OCI-LY3 (cell line): Measurements from ENCODE around the gene C8B.

ENCODE experiments used
- H2AFZ ChIP-seq: fragments of 200-600, 300-600 bp; shearing (Covaris generic); 2 replicates; pipeline ENCODE4 v1.6.0; 2014; ENCODE audit warnings: antibody characterized with exemption, low read depth, low read length
- H3K27ac ChIP-seq: fragments of 200-600, 300-600 bp; sonication (generic); 2 replicates; pipeline ENCODE4 v1.5.1; 2014; ENCODE audit warnings: mild to moderate bottlenecking, low read length, moderate library complexity, mixed read lengths
- H3K27me3 ChIP-seq: fragments of 200-600, 300-600 bp; sonication (generic); 2 replicates; pipeline ENCODE4 v1.6.1; 2014; ENCODE audit warnings: low read depth, low read length, mixed read lengths
- H3K36me3 ChIP-seq: fragments of 200-600, 300-600 bp; sonication (generic); replicated peaks from 2 replicates; pipeline ENCODE3; 2014; ENCODE audit warnings: low read depth, low read length, mixed read lengths
- H3K4me1 ChIP-seq: fragments of 300-600, 200-600 bp; sonication (generic); 2 replicates; pipeline ENCODE4 v1.6.1; 2014; ENCODE audit warnings: low read length, mixed read lengths
- H3K4me2 ChIP-seq: fragments of 200-600, 300-600 bp; sonication (generic); 2 replicates; pipeline ENCODE4 v1.6.1; 2014; ENCODE audit warnings: low read length, mixed read lengths
- H3K4me3 ChIP-seq: fragments of 300-600, 200-600 bp; sonication (generic); 2 replicates; pipeline ENCODE4 v1.5.1; 2014; ENCODE audit warnings: antibody characterized with exemption, mild to moderate bottlenecking, low read length, moderate library complexity
- H3K79me2 ChIP-seq: fragments of 300-600, 200-600 bp; shearing (Covaris generic); 2 replicates; pipeline ENCODE4 v1.6.1; 2014; ENCODE audit warnings: mild to moderate bottlenecking, low read length, mixed read lengths
- H3K9ac ChIP-seq: fragments of 300-600, 200-600 bp; shearing (Covaris generic); 2 replicates; pipeline ENCODE4 v1.6.0; 2014; ENCODE audit warnings: mild to moderate bottlenecking, low read length, moderate library complexity
- H3K9me3 ChIP-seq: fragments of 200-600, 300-600 bp; shearing (Covaris generic); 2 replicates; pipeline ENCODE4 v1.6.1; 2014; ENCODE audit warnings: low read length, mixed read lengths; ENCODE audit not compliant: insufficient read depth
- H4K20me1 ChIP-seq: fragments of 200-600, 300-600 bp; sonication (generic); 2 replicates; pipeline ENCODE4 v1.6.1; 2016; ENCODE audit warnings: low read length, mixed read lengths; ENCODE audit not compliant: insufficient read depth
- CTCF ChIP-seq: fragments of 200-600, 300-600 bp; sonication (generic); IDR thresholded peaks from 2 replicates; pipeline ENCODE4 v1.5.1; 2014; ENCODE audit warnings: antibody characterized with exemption, low read length, low read depth
- EZH2phosphoT487 ChIP-seq: fragments of 200-600 bp; shearing (Covaris generic); IDR thresholded peaks from 2 replicates; pipeline ENCODE4 v1.6.1; 2018; ENCODE audit warnings: antibody characterized with exemption, mixed run types, low read depth

C8B gene

GRCh38 chr1:56965916-56966697 is at the start of gene C8B:
C8B (minus strand) TSS chr1:56966015; CDS start chr1:56965948, 67 bp downstream.
- Histone ChIP-seq H3K4me3 (no peak within 1 kb of the TSS), H3K79me2 (no peaks in the 10 kb centered on the region), H3K4me1 (no peaks in the 10 kb centered on the region), H4K20me1 (no peaks in the 10 kb centered on the region), H3K4me2 (no peak within 1 kb of the TSS), H3K27me3 (no peaks in the 10 kb centered on the region), H3K27ac (no peak within 1 kb of the TSS), H3K9me3 (no peaks in the 10 kb centered on the region), H3K36me3 (no peaks in the 10 kb centered on the region), H3K9ac (no peak within 1 kb of the TSS), H2AFZ (no peak within 1 kb of the TSS)
- TF ChIP-seq EZH2phosphoT487, result no peak
- TF ChIP-seq CTCF, result no peak

- Histone ChIP-seq H3K27ac (no peak overlapping the region), H3K4me1 (no peaks in the 10 kb centered on the region), H4K20me1 (no peaks in the 10 kb centered on the region), H3K4me3 (no peak overlapping the region), H3K4me2 (no peak overlapping the region), H3K36me3 (no peaks in the 10 kb centered on the region), H3K9ac (no peak overlapping the region), H2AFZ (no peak overlapping the region), H3K79me2 (no peaks in the 10 kb centered on the region), H3K9me3 (no peaks in the 10 kb centered on the region), H3K27me3 (no peaks in the 10 kb centered on the region)
- TF ChIP-seq EZH2phosphoT487 (no peak), CTCF (no peak)
Measured at GRCh38 chr1:57015071-57015470, 49.3 kb upstream of the C8B start.

- Histone ChIP-seq H3K36me3 (no peaks in the 10 kb centered on the region), H3K27me3 (no peaks in the 10 kb centered on the region), H3K79me2 (no peaks in the 10 kb centered on the region), H2AFZ (no peak overlapping the region), H3K9me3 (no peaks in the 10 kb centered on the region), H3K9ac (no peak overlapping the region), H3K4me1 (no peaks in the 10 kb centered on the region), H3K27ac (no peak overlapping the region), H3K4me3 (no peak overlapping the region), H4K20me1 (no peaks in the 10 kb centered on the region), H3K4me2 (no peak overlapping the region)
- TF ChIP-seq CTCF (no peak), EZH2phosphoT487 (no peak)
Measured at GRCh38 chr1:57013522-57013921, 47.7 kb upstream of the C8B start.

- Histone ChIP-seq H3K27ac (no peak overlapping the region), H3K4me1 (no peaks in the 10 kb centered on the region), H3K9ac (no peak overlapping the region), H3K36me3 (no peaks in the 10 kb centered on the region), H3K9me3 (no peaks in the 10 kb centered on the region), H3K27me3 (no peaks in the 10 kb centered on the region), H4K20me1 (no peaks in the 10 kb centered on the region), H2AFZ (no peak overlapping the region), H3K79me2 (no peaks in the 10 kb centered on the region), H3K4me3 (no peak overlapping the region), H3K4me2 (no peak overlapping the region)
- TF ChIP-seq EZH2phosphoT487, result no peak
- TF ChIP-seq CTCF, result no peak
Measured at GRCh38 chr1:57012315-57012714, 46.5 kb upstream of the C8B start.
